Osteocyte (in vitro differentiated cells): ENCODE measurements around the gene CLTRN. TPM values are rescaled to one million over a fixed set of nuclear protein-coding genes. Genes with fewer than 3 reads are reported as not detected.

Experiments
- DNase-seq: peaks from one replicate; pipeline ENCODE4 v3.0.0; 2021; ENCODE audit warnings: mixed read lengths; ENCODE audit not compliant: unreplicated experiment; ENCODE audit errors: extremely low spot score
- H3K27ac Mint-ChIP-seq: one replicate; pipeline ENCODE4 v1.8.0; 2021; ENCODE audit warnings: mild to moderate bottlenecking, mixed read lengths; ENCODE audit not compliant: unreplicated experiment
- H3K27me3 Mint-ChIP-seq: one replicate; pipeline ENCODE4 v1.8.0; 2021; ENCODE audit warnings: mixed read lengths; ENCODE audit not compliant: unreplicated experiment
- H3K36me3 Mint-ChIP-seq: one replicate; pipeline ENCODE4 v1.8.0; 2021; ENCODE audit warnings: mixed read lengths; ENCODE audit not compliant: unreplicated experiment
- H3K4me1 Mint-ChIP-seq: one replicate; pipeline ENCODE4 v1.8.0; 2021; ENCODE audit warnings: mixed read lengths; ENCODE audit not compliant: unreplicated experiment
- H3K4me3 Mint-ChIP-seq: one replicate; pipeline ENCODE4 v1.8.0; 2021; ENCODE audit warnings: mild to moderate bottlenecking, moderate library complexity, mixed read lengths; ENCODE audit not compliant: unreplicated experiment
- H3K9me3 Mint-ChIP-seq: one replicate; pipeline ENCODE4 v1.8.0; 2021; ENCODE audit warnings: mixed read lengths; ENCODE audit not compliant: unreplicated experiment
- CTCF ChIP-seq: fragments of 200-600 bp; sonication (generic); IDR thresholded peaks from 2 replicates; pipeline ENCODE4 v1.5.0; 2021; ENCODE audit warnings: antibody characterized with exemption, mild to moderate bottlenecking, moderate library complexity
- total RNA-seq: library from RNA; stranded (reverse); gene quantifications from 2 replicates; pipeline ENCODE4 v1.2.1, GENCODE V29; 2021

Gene CLTRN
- total RNA-seq, 1 donor from 2014 or later: not detected

GRCh38 chrX:15579778-15580747, 84.5 kb downstream of the CLTRN start:
- peaks cover 7% of the 10 kb centered on the region for H3K27me3 Mint-ChIP-seq
- TF ChIP-seq CTCF: no peak
- no peak overlapping the region for H3K27ac Mint-ChIP-seq

More at GRCh38 chrX:15579778-15580747, 84.5 kb downstream of the CLTRN start:
- no peaks in the 10 kb centered on the region for H3K9me3 Mint-ChIP-seq
- no peaks in the 10 kb centered on the region for H3K4me1 Mint-ChIP-seq
- DNase-seq: no peak
- no peaks in the 10 kb centered on the region for H3K36me3 Mint-ChIP-seq
- no peak overlapping the region for H3K4me3 Mint-ChIP-seq

Other genes starting within 250 kb of the CLTRN start
- 18.7 and 21.8 TPM in 2 replicates for gene PIR, start 171.5 kb downstream of the CLTRN start, total RNA-seq
- not detected in 2 replicates for gene BMX, start 164.0 kb downstream of the CLTRN start, total RNA-seq
- not detected in 2 replicates for gene ACE2, start 63.8 kb downstream of the CLTRN start, total RNA-seq
- gene CA5B, start 73.5 kb upstream of the CLTRN start, total RNA-seq: 10.7 and 12.1 TPM in 2 replicates
- gene ZRSR2, start 125.7 kb upstream of the CLTRN start, total RNA-seq: 14.0 and 16.3 TPM in 2 replicates
- 79.7 and 92.6 TPM in 2 replicates for gene AP1S2, start 190.0 kb upstream of the CLTRN start, total RNA-seq